GM21528 (cell line): ENCODE results near the gene WDFY1.

Experiments used
- ATAC-seq: cut with Tn5 transposase; IDR thresholded peaks from one replicate; pipeline ENCODE4 v1.9.1; 2021; ENCODE audit warnings: mild to moderate bottlenecking, moderate library complexity; ENCODE audit not compliant: unreplicated experiment, low FRiP score

Gene WDFY1

DNA sequence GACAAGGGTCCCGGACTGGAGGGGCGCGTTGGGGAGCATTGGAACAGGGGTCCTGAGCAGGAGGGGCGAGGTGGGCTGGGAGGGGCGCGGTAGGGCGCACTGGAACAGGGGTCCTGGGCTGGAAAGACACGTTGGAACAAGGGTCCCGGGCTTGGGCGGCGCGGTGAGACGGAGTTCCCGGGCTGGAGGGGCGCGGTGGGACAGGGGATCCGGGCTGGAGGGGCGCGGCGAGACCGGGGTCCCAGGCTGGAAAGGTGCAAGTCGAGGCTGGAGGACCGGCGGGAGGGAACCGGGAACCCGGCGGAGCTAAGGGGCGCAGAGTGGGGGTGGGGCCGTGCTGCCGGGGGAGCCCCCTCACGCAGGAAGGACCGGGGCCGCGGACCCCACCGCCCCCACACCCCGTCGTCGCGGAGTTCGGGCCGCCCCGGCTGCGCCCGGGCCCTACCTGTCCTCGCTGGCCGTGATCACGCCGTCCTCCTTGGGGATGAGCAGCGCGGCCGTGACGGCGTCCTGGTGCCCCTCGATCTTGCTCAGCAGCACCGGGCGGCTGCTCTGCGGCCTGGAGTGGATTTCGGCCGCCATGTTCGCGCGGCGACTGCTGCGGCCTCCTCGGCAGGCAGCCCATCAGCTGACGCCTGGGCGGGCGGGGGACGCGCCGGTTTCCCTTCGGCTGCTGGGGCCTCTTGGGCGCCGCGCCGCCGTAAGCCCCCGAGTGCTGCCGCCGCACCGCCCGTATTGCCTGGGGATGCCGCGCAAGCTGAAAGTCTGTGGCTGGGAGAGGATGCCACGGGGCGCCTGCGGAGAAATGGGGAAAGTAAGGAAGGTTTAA is at the start of gene WDFY1:
WDFY1 (minus strand) TSS at position 633 of the 829 bp plus-strand sequence; CDS start at position 582, 51 bp downstream.
- ATAC-seq = peak; percentile 80

DNA sequence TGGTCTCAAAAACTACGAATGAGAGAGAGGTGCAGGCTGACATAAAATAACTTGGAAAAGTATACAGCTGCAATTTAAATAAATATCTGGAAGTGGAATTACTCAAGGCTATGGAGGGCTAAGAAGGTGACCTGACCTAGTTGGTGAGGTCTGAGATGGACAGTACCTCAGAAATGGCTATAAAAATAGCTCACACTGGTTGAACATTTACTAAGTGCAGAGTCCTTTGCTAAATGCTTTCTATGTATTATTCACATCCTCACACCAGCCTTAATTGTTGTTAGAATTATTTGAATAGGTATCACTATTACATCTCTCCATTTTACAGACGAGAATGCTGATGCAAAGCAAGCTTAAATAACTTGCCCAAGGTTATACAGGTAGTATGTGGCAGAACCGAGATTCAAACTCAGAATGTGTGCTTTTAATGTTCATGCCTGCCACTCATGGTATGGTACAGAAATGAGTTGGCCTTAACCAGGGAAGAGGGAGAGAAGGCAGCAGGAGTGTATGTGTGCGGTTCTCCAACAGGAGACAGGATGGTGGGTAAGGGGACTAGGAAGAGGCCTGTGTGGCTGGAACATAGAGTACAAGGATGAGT is 49.5 kb upstream of the WDFY1 start:
- no peak for ATAC-seq

GRCh38 chr2:223993634-223994232 is 48.6 kb upstream of the WDFY1 start:
- peak; percentile 70 for ATAC-seq

DNA sequence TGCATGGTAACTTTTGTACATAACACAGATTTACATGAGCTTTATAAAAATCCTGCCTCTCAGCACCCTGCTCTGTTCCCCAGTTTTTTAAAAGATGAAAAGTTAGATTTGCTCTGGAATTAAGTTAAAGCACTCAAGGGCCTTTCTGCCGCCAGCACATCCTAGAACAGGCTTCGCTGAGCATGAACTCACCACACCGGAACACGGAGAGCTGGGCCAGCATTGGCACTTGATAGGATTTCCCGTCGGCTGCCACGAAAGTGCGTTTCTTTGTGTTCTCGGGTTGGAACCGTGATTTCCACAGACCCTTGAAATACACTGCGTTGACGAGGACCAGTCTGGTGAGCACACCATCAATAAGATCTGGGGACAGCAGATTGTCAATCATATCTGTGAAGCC is 46.5 kb upstream of the WDFY1 start:
- ATAC-seq = no peak

GRCh38 chr2:223989856-223990232 is 44.7 kb upstream of the WDFY1 start:
- no peak for ATAC-seq

DNA sequence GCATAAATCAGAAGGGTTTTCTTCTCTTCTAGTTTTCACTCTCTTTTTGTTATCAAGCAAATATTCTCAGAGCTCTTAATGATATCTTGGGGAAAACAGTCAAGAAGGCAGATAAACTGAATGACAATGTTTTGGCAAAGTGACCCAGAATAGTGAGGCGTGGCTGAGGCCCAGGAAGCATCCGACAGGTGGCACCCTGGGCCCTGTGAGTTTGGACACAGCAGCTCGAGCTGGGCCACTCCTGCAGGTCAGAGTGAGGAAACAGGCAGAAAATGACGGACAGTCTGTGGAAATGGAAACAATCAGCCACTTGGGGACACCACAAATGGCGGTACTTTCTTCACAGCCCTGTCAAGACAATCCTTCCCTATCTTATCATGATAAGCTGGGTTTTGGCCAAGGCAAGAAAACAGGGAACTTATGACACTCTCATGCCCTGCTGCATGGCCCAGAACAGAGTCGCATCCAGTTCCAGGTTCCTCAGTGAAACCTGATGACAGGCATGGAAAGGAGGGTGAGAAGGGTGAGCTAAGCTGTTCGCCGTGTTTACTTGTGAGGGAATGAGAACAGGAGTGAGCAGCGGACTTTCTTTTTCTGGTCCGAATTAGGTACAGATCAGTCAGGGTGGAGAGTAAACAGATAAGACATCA is 44.2 kb upstream of the WDFY1 start:
- ATAC-seq = no peak

DNA sequence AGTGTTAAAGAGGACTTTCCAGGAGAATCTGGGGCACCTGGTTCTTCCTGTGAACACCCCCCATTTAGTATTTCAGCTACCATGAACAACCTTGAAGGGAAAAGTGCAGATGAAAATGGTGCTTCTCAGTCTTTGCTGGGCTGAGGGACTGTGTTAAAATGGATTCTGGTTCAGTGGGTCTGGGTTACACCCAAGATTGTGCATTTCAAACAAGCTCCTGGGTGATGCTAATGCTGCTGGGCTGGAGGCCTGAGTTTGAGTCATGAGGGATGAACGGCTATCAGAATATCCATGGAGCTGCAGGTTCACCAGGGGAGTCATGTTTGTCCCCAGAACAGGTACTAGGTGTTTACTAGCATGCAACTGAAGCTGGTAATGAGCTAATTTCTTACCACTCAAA is 36.1 kb upstream of the WDFY1 start:
- no peak for ATAC-seq

DNA sequence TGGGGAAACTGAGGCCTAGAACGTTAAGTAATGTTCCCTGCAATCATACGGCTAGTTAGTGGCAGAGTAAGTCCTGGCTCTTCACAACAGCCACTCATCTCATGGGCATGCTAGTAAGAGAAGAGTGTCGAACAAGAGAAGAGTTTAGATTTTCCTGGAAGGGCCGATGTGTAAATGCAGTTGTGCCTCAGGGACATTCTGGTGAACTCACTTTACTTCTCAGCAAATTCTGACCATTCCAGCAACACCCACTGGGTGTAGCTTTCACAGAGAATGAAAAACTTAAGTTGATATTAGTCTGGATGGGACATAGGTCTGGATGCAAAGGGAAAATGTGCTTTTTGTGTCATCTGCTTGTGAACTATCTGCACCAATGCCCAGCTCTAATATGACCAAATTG is 35.7 kb upstream of the WDFY1 start:
- no peak for ATAC-seq

GRCh38 chr2:223980397-223980735 is 35.2 kb upstream of the WDFY1 start:
- ATAC-seq = no peak

- ATAC-seq = no peak
Measured at GRCh38 chr2:223979730-223980396, 34.7 kb upstream of the WDFY1 start.

DNA sequence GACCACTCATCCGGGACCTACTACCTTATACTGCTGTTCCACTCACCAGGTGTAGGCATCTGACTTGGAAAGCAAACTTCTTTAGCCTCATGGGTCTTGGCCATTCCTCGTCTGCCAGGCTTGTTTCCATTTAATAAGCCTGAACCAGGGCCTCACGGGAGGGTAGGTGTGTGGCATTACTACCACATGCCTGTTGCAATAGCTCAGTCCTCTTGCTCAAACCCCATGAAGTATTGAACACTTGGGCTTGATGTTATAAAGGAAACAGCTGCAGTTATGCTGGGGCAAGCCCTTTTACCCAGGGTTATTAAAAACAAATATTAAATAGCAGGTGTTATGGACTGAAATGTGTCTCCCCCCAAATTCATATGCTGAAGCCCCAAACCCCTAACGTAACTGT is 33.3 kb upstream of the WDFY1 start:
- no peak for ATAC-seq

GRCh38 chr2:223976635-223977226 is 31.6 kb upstream of the WDFY1 start:
- ATAC-seq = no peak

DNA sequence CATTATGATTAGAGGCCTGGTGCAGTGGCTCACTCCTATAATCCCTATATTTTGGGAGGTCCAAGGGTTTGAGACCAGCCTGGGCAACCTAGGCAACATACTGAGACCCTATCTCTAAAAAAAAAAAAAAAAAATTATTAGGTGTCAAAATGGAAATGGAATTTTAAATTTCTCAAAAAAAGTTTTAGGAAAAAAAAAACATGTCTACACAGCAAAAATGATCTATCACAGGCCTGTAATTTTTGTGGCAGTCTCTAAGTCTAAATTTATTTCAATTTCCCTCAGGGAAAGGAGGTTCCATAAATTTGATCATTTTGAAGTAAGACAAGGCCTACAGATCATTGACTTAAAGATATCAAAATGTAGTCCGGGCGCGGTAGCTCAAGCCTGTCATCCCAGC is 28.5 kb upstream of the WDFY1 start:
- no peak for ATAC-seq

DNA sequence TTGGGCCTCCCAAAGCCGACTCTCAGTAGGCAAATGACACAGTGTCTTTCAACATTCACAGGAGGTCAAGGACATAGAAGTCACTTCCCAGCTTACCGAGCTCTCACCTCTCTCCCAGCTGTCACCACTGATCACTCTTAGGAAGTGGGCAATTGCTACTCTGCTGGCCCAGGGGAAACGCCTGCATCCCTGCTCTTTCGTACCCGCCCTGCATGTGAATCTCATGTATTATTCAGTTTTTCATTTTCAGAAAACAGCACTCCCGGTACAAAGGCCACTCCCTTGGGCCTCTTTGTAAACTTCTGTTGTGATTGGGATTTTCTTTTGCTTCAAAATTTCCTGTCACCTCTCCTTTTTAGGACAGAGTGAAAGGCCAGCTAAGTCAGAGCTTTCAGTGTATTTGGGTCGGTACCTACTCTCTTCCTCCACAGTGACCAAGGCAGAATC is 27.5 kb upstream of the WDFY1 start:
- no peak for ATAC-seq

GRCh38 chr2:223971731-223972130 is 26.6 kb upstream of the WDFY1 start:
- ATAC-seq = no peak

DNA sequence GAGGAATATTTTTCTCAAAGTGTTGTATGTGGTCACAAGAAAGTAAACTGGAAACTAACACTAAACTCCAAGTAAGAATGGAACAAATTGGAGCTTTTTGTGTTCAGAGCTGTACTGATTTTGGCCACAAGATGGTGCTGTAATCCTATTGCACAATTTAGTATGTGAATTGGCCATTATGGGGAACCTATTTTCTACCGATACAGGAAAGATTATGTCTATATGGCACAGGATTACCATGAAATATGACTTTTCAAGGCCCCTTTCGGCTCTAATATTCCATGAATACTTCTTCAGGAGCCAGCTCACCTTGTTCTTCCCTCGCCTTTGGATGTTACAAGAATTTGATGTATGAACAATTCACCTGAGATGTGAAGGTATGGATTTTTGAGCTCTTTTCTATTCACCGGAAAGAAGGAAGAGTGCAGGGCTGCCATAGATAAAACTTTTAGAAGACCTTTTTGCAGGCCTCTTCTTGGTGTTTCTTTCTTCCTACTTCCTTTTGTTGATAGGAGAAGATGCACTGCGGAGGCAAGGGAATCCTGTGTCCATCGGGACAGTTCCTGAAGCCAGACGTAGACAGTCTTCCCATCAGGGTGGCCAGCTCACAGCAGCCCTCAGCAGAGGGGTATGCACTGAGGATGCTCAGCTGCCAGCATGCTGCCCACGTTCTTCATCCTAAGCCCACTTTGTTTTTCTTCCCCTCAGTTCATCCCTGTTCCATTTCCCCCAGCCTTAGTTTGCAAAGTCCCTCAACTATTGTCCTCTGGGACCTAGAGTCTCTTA is 25.4 kb upstream of the WDFY1 start:
- peak; percentile 85 for ATAC-seq

DNA sequence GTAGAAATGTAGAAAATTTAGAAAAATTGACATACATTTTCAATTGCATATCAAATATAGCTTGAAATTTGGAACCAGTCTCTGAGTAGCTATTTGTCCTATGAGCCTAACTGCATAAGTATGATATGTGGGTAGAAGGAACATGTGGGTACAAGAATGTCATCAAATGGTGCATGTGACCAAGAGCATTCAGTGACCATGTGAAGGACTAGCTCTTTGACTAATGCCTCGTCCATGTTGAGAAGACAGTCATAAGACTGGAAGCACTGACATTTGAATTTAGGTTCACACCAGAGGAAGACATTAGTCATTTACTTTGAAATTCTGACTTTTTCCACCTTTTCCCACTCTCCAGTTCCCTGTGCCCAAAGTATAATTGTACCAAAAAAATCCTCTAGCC is 24.7 kb upstream of the WDFY1 start:
- ATAC-seq = no peak

- no peak for ATAC-seq
Measured at GRCh38 chr2:223969315-223969714, 24.2 kb upstream of the WDFY1 start.

DNA sequence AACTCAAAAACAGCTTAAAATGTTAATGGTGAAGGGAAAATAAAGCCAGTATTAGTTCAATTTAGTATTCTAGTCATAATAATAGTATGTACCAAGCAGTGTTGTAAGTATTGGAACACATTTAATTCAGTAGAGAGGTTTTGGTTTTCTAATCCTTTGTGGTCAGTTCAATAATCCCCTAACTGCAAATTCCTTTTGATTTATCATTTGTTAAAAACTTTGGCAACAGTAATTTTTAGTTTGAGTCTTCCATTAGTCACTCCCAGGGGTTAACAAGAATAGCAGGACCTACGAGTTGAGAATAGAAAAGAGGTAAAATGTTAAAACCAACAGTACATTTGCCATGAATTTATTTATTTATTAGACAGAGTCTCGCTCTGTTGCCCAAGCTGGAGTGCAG is 22.8 kb upstream of the WDFY1 start:
- no peak for ATAC-seq

GRCh38 chr2:223959688-223960087 is 14.6 kb upstream of the WDFY1 start:
- no peak for ATAC-seq
